Gastrocnemius medialis (tissue), 4 donors: ENCODE data around the gene WNT2. TPM values are rescaled to one million over a fixed set of nuclear protein-coding genes. Genes with fewer than 3 reads are reported as not detected.

Experiments used
- ATAC-seq, 2 donors: fragments of 150-250 bp; one replicate each; pipeline ENCODE4 v1.9.1; 2016
- DNase-seq, 2 donors: peaks; one replicate each; pipeline ENCODE4 v3.0.0-alpha.2; 2019
- H3K27ac ChIP-seq, 4 donors: fragments of 200-600 bp; sonication (generic); 1 replicate in 1 of 4; 2 replicates in 3 of 4; pipeline ENCODE4 v1.5.1; 2016 to 2018; ENCODE audit warnings: mild to moderate bottlenecking in 2 of 4, moderate library complexity in 1 of 4
- H3K27me3 ChIP-seq, 3 donors: fragments of 200-600 bp; sonication (generic) in 2 of 3; 1 replicate in 1 of 3; 2 replicates in 2 of 3; pipeline versions ENCODE4 v1.5.1 to v1.6.0; 2016 to 2019; ENCODE audit warnings: mild to moderate bottlenecking in 1 of 3, moderate library complexity in 1 of 3
- H3K36me3 ChIP-seq, 2 donors: fragments of 200-600 bp; sonication (generic) in 1 of 2; one replicate each; pipeline ENCODE4 v1.5.1; 2017 to 2018
- H3K4me1 ChIP-seq, 2 donors: fragments of 200-600 bp; sonication (generic) in 1 of 2; one replicate each; pipeline ENCODE4 v1.5.1; 2016 to 2017; ENCODE audit warnings: mild to moderate bottlenecking in 2 of 2
- H3K4me3 ChIP-seq, 4 donors: fragments of 200-600 bp; sonication (generic) in 3 of 4; 1 replicate in 1 of 4; 2 replicates in 3 of 4; pipeline ENCODE4 v1.5.1; 2016 to 2019; ENCODE audit warnings: mild to moderate bottlenecking in 2 of 4
- H3K9me3 ChIP-seq, 3 donors: fragments of 200-600 bp; sonication (generic) in 2 of 3; 1 replicate in 1 of 3; 2 replicates in 2 of 3; pipeline ENCODE4 v1.5.1; 2016 to 2019
- POLR2A ChIP-seq, 2 donors: fragments of 450-650 bp; IDR thresholded peaks; one replicate each; pipeline ENCODE4 v1.6.1; 2017; ENCODE audit warnings: antibody characterized with exemption in 2 of 2, mild to moderate bottlenecking in 2 of 2, moderate library complexity in 2 of 2
- in situ Hi-C, 4 donors: fragments of 200-750 bp; cut with MboI; loops; one replicate each; pipeline versions ENCODE4 v1.15.0 to v1.8.0; 2017; ENCODE audit warnings: low sequenced_read_pairs in 4 of 4
- intact Hi-C: fragments of 100-400 bp; cut with DNase I; formaldehyde crosslinking; loops from one replicate; pipeline ENCODE4 v1.15.1; 2023; ENCODE audit warnings: low total_unique reads
- total RNA-seq, 4 donors: library from RNA; depleted of rRNA; stranded (reverse); fragments of >200 nt; gene quantifications; one replicate each; pipeline versions ENCODE4 v1.1.0 to v1.2.3, GENCODE V29; 2016
- TF ChIP-seq, protein P1 (sequence below), 5 experiments: fragments of 450-650 bp in 3 of 5; fragments of 200-600 bp in 2 of 5; sonication (generic) in 2 of 5; IDR thresholded peaks in 4 of 5; conservative IDR thresholded peaks in 1 of 5; 1 replicate in 4 of 5; 2 replicates in 1 of 5; pipeline ENCODE4 v1.5.1; 2016 to 2019; ENCODE audit warnings: antibody characterized with exemption in 5 of 5, mild to moderate bottlenecking in 3 of 5, moderate library complexity in 3 of 5

Gene WNT2
- total RNA-seq, 4 donors from 2014 or later, result not detected

DNA sequence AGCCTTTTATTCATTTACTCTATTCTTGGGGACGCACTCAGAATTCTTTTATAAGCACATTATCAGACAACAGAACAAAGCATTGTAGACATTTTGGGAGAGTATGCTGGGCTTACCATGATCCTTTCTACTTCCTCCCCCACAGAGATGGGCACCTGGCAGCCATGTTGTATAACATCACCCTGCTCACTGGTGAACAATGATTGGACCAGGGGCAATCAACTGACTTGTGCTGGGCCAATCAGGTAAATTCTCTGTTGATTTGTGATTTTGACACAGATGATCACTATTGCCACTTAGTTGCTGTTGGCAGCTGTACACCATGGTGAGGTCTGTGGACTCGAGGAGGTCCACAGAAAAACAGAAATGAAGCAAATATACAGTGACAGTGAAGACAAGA lies 43.7 kb downstream of the WNT2 start:
- no peaks in the 10 kb centered on the region for H3K9me3 ChIP-seq
- H3K4me1 ChIP-seq, result no peaks in the 10 kb centered on the region
- H3K27me3 ChIP-seq, result no peaks in the 10 kb centered on the region
- in situ Hi-C loops, result no loop called here
- DNase-seq (no peak), ATAC-seq (no peak)
- H3K27ac ChIP-seq, result no peak overlapping the region
- no peaks in the 10 kb centered on the region for H3K36me3 ChIP-seq
- intact Hi-C loops, result no loop called here
- no peak for TF ChIP-seq POLR2A (IDR thresholded peaks at IDR 0.05)
- TF ChIP-seq, protein P1, sequence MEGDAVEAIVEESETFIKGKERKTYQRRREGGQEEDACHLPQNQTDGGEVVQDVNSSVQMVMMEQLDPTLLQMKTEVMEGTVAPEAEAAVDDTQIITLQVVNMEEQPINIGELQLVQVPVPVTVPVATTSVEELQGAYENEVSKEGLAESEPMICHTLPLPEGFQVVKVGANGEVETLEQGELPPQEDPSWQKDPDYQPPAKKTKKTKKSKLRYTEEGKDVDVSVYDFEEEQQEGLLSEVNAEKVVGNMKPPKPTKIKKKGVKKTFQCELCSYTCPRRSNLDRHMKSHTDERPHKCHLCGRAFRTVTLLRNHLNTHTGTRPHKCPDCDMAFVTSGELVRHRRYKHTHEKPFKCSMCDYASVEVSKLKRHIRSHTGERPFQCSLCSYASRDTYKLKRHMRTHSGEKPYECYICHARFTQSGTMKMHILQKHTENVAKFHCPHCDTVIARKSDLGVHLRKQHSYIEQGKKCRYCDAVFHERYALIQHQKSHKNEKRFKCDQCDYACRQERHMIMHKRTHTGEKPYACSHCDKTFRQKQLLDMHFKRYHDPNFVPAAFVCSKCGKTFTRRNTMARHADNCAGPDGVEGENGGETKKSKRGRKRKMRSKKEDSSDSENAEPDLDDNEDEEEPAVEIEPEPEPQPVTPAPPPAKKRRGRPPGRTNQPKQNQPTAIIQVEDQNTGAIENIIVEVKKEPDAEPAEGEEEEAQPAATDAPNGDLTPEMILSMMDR (IDR thresholded peaks at IDR 0.05 in 4 of 5, conservative IDR thresholded peaks at IDR 0.05 in 1 of 5), result no peak
- H3K4me3 ChIP-seq, result no peak overlapping the region

DNA sequence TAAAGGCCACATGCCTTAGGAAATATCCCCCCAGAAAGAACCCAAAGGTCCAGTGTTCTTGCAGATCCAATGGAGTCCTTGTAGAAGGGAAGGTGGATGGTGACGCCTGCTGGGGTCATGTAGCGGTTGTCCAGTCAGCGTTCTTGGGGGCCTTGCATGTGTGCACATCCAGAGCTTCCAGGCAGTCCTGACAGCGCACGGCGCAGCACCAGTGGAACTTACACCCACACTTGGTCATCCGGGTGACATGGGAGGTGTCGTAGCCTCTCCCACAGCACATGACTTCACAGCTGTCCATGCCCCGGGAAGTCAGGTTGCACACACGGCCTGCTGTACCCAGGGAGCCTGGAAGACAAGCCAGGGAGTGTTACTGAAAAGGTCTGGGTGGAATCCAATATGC lies 44.8 kb downstream of the WNT2 start:
- Histone ChIP-seq H3K27me3 (no peaks in the 10 kb centered on the region), H3K27ac (no peak overlapping the region), H3K9me3 (no peaks in the 10 kb centered on the region), H3K4me1 (no peaks in the 10 kb centered on the region), H3K4me3 (no peak overlapping the region), H3K36me3 (no peaks in the 10 kb centered on the region)
- TF ChIP-seq, protein P1 (IDR thresholded peaks at IDR 0.05 in 4 of 5, conservative IDR thresholded peaks at IDR 0.05 in 1 of 5), result no peak
- TF ChIP-seq POLR2A (IDR thresholded peaks at IDR 0.05), result no peak
- intact Hi-C loops, result no loop called here
- ATAC-seq (no peak), DNase-seq (no peak)
- in situ Hi-C loops, result no loop called here

DNA sequence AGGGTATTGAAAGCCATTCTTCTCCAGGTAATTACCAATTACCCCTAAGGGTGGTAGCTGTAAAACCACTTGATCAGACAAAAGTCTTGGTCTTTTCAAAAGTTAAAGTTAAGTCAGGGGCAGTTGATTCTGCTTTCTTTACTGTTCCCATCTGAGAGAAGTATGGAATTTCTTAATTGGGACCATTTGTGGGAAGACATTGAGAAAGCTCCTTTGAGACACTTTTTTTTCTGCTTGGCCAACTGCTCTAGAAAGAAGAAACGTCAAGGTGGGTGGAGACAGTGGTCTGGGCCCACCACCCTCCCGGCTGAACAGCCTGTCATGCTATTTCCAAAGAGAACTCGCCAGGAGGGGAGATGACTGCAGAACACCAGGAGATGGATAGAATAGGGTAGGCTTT lies 45.3 kb downstream of the WNT2 start:
- Histone ChIP-seq H3K4me3 (no peak overlapping the region), H3K9me3 (no peaks in the 10 kb centered on the region), H3K27ac (no peak overlapping the region), H3K36me3 (no peaks in the 10 kb centered on the region), H3K27me3 (no peaks in the 10 kb centered on the region), H3K4me1 (no peaks in the 10 kb centered on the region)
- TF ChIP-seq, protein P1 (IDR thresholded peaks at IDR 0.05 in 4 of 5, conservative IDR thresholded peaks at IDR 0.05 in 1 of 5), result no peak
- no peak for TF ChIP-seq POLR2A (IDR thresholded peaks at IDR 0.05)
- ATAC-seq (no peak), DNase-seq (no peak)
- in situ Hi-C loops, result no loop called here
- intact Hi-C loops, result no loop called here

DNA sequence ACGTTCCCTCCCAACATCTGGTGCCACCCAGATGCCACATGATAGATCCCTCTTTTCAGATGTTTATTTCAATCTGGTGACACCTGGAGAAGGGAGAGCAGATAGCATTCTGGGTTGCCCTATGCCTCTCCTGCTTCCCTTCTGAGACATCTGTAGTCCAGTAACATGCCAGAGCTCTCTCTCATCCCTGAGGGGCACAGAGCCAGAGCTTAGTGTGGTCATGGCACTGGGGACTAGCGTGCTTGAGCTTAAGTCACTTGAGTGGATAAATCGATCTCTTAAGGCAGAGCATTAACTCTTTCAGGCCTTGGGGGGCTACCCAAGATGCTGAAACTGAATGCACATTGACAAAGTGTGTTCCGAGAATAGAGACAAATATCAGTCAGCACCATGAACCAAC lies 47.9 kb downstream of the WNT2 start:
- no peaks in the 10 kb centered on the region for H3K27me3 ChIP-seq
- ATAC-seq (no peak), DNase-seq (no peak)
- no peaks in the 10 kb centered on the region for H3K4me1 ChIP-seq
- no peaks in the 10 kb centered on the region for H3K36me3 ChIP-seq
- intact Hi-C loops, result no loop called here
- H3K27ac ChIP-seq, result no peak overlapping the region
- H3K9me3 ChIP-seq, result no peaks in the 10 kb centered on the region
- in situ Hi-C loops, result no loop called here
- TF ChIP-seq, protein P1 (IDR thresholded peaks at IDR 0.05 in 4 of 5, conservative IDR thresholded peaks at IDR 0.05 in 1 of 5), result no peak
- no peak for TF ChIP-seq POLR2A (IDR thresholded peaks at IDR 0.05)
- no peak overlapping the region for H3K4me3 ChIP-seq

DNA sequence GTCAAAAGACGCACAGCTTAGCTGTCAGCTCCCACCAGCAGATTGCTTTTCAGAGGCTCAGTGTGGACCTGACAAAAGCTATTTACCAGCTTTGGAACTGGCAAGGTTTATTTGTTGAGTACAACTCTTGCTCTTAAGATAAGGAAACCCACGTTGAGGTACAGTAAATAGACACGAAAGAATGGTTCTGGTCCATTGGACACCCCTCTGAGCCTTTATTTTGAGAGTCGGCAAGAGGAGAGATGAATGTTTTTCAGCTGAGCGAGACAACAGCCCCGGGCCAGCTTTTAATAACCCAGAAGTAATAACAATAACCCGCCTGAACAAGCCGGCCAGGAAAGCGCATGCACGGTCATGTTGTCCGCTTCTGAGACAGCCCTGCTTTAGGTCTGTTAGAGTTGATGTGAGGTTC lies 49.0 kb downstream of the WNT2 start:
- ATAC-seq, result no peak
- Histone ChIP-seq H3K4me1 (no peaks in the 10 kb centered on the region), H3K27me3 (no peaks in the 10 kb centered on the region), H3K4me3 (no peak overlapping the region), H3K36me3 (no peaks in the 10 kb centered on the region), H3K27ac (no peak overlapping the region), H3K9me3 (no peaks in the 10 kb centered on the region)
- in situ Hi-C loops, result no loop called here
- TF ChIP-seq POLR2A (IDR thresholded peaks at IDR 0.05), result no peak
- TF ChIP-seq, protein P1 (IDR thresholded peaks at IDR 0.05 in 4 of 5, conservative IDR thresholded peaks at IDR 0.05 in 1 of 5), result no peak
- intact Hi-C loops, result no loop called here
- DNase-seq, result no peak
